ENCODE results near the gene HJURP.
"Not testable (repeated sequence)": the region's sequence is repeated elsewhere in the genome, so short reads cannot be mapped to it uniquely, and the experiment has no call there.

HJURP gene

GRCh38 chr2:233854241-233854981, at the start of gene HJURP:
TSS of gene HJURP (minus strand) at chr2:233854535. CDS start at chr2:233854500, 35 bp downstream.
- DNase-seq, result peak; percentile 94

GRCh38 chr2:233901884-233902283, 47.5 kb upstream of the HJURP start:
- DNase-seq, result no peak

DNA sequence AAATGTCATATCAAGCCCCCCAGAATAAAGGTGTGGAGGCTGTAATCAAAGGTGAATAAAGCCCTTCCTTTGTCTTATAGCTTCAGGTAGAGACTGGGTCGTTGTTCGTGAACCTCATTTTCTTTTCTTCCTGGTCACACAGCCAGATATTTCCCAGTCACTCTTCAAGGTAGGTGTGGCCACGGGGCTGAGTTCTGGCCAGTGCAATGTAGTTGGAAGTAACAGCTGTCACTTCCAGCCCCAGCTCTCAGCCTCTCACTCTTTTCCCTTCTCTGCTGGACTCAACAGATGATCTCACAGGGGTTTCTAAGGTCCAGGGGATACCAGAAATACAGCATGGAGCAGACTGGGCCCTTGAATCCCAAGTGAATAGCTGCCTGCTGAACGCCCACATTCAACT, 47.0 kb upstream of the HJURP start:
- no peak for DNase-seq

DNA sequence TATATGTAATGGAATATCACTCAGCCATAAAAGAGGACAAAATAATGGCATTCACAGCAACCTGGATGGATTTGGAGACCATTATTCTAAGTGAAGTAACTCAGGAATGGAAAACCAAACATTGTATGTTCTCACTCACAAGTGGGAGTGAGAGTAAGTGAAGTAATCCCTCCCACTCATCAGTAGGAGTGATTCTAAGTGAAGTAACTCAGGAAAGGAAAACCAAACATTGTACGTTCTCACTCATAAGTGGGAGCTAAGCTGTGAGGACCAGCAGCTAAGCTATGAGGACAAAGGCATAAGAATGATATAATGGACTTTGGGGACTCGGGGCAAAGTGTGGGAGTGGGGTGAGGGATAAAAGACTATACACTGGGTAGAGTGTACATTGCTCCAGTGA, 41.9 kb upstream of the HJURP start:
- not testable (repeated sequence) for DNase-seq

GRCh38 chr2:233892793-233893192, 38.5 kb upstream of the HJURP start:
- no peak for DNase-seq

DNA sequence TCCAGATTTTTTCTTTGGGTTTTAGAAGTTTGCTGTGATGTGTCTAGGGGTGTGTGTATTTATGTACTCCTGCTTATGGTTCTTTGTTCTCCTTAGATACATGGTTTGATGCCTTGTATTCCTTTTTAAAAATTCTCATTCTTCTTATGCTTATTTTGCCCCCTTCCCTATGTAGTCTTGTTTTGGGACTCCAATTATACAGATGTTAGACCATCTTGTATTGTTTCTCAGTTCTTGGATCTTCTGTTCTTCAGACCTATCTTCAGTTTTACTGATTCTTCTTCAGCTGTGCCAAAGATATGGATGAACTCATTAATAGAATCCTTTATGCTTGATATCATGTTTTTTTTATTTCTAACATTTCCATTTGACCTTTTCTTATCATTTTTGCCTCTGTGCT, 28.0 kb upstream of the HJURP start:
- DNase-seq, result no peak

DNA sequence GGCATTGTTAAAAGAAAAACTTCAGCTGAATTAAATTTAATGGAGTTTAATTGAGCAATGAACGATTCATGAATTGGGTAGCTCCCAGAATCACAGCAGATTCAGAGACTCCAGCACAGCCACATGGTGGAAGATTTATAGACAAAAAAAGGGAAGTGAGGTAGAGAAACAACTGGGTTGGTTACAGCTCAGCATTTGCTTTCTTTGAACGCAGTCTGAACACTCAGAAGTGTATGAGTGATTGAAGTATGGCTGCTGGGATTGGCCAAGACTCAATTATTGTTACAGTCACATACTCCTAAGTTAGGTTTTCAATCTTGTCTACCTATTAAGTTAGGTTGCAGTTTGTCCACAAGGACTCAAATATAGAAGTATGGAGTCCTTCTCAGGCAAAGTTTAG, 17.8 kb upstream of the HJURP start:
- DNase-seq, result not testable (repeated sequence)

- DNase-seq, result no peak
Measured at GRCh38 chr2:233871432-233871831, 17.1 kb upstream of the HJURP start.

- DNase-seq, result no peak
Measured at GRCh38 chr2:233867993-233868532, 13.7 kb upstream of the HJURP start, which contains the start of gene MSL3B. TSS of gene MSL3B (minus strand) at chr2:233868386.

DNA sequence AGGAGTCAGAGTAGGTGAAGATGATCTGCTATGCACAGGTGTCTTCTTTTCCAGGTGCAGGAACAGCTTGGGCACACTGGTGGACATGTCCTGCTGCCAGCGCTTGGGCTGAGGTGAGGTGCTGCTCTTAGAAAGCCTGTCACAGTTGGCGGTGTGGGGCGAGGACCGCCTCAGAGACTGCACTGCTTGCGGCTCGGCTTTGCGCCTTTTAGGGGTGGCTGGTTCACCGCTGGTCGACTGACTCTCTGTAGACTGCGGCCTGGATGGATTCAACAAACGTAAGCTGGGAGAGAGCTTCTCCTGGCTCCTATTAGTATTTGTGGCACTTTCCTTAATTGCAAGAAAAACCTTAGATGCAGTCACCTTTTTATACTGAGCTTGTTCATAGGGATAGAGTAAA, 12.1 kb upstream of the HJURP start:
- no peak for DNase-seq

GRCh38 chr2:233865838-233866237, 11.5 kb upstream of the HJURP start:
- DNase-seq, result no peak

- no peak for DNase-seq
Measured at GRCh38 chr2:233862261-233862768, 8.0 kb upstream of the HJURP start.

- no peak for DNase-seq
Measured at GRCh38 chr2:233858331-233858730, 4.0 kb upstream of the HJURP start.

GRCh38 chr2:233857511-233858141, 3.3 kb upstream of the HJURP start:
- DNase-seq, result no peak

- DNase-seq, result no peak
Measured at GRCh38 chr2:233856184-233856583, 1.8 kb upstream of the HJURP start.

GRCh38 chr2:233855345-233855744, 1.0 kb upstream of the HJURP start:
- DNase-seq, result no peak

- no peak for DNase-seq
Measured at GRCh38 chr2:233853883-233854240, 473 bp downstream of the HJURP start.

GRCh38 chr2:233853353-233853752, 982 bp downstream of the HJURP start:
- no peak for DNase-seq

GRCh38 chr2:233852056-233852455, 2.3 kb downstream of the HJURP start:
- DNase-seq, result no peak

DNA sequence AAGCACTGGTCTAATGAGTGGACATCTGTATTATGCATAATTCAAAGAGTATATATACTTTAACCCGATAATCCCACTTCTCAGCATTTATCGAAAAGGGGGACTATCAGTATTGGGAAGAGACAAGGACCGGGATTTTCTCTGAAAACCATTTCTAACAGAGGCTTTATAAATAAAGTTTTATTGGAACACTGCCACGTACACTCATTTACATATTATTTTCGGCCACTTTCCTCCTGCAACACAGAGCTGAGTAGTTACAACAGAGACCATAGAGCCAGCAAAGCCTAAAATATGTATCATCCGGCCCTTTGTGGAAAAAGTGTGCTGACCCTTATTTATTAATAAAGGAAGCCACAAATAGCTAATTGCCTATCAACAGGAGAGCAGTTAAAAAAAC, 3.2 kb downstream of the HJURP start:
- DNase-seq, result no peak

- DNase-seq, result no peak
Measured at GRCh38 chr2:233850745-233851144, 3.6 kb downstream of the HJURP start.

GRCh38 chr2:233849607-233850271, 4.6 kb downstream of the HJURP start:
- DNase-seq, result no peak

- DNase-seq, result no peak
Measured at GRCh38 chr2:233848276-233848675, 6.1 kb downstream of the HJURP start.
